GM21717 (cell line): ENCODE data around the gene BCAN.
A peak's percentile ranks its signal among the peaks of the same experiment; 100 is the strongest.

ENCODE experiments used
- ATAC-seq: cut with Tn5 transposase; IDR thresholded peaks from one replicate; pipeline ENCODE4 v1.9.1; 2021; ENCODE audit warnings: mild to moderate bottlenecking, moderate library complexity; ENCODE audit not compliant: unreplicated experiment

Gene BCAN

GRCh38 chr1:156675210-156676113, 33.5 kb downstream of the BCAN start:
- no peak for ATAC-seq

GRCh38 chr1:156676114-156676819, 34.4 kb downstream of the BCAN start:
- no peak for ATAC-seq

- ATAC-seq = no peak
Observed at GRCh38 chr1:156676820-156677615, 35.1 kb downstream of the BCAN start, which contains the start of gene NES. NES (minus strand) TSS chr1:156677407; CDS start chr1:156677264, 143 bp downstream.

- no peak for ATAC-seq
Observed at GRCh38 chr1:156677616-156678596, 36.0 kb downstream of the BCAN start.

GRCh38 chr1:156680056-156680455, 38.1 kb downstream of the BCAN start:
- ATAC-seq = no peak

GRCh38 chr1:156681196-156681960, 39.5 kb downstream of the BCAN start:
- no peak for ATAC-seq

- ATAC-seq = no peak
Observed at GRCh38 chr1:156682166-156682890, 40.4 kb downstream of the BCAN start.

- ATAC-seq = no peak
Observed at GRCh38 chr1:156684227-156684782, 42.4 kb downstream of the BCAN start.

GRCh38 chr1:156689035-156689952, 47.4 kb downstream of the BCAN start:
- ATAC-seq = peak; percentile 67

- no peak for ATAC-seq
Observed at GRCh38 chr1:156689953-156690674, 48.2 kb downstream of the BCAN start.

- no peak for ATAC-seq
Observed at GRCh38 chr1:156690675-156691036, 48.7 kb downstream of the BCAN start.

- no peak for ATAC-seq
Observed at GRCh38 chr1:156691191-156691590, 49.3 kb downstream of the BCAN start.

GRCh38 chr1:156691665-156692440, 49.9 kb downstream of the BCAN start:
- no peak for ATAC-seq

- ATAC-seq = no peak
Observed at GRCh38 chr1:156692441-156692924, 50.6 kb downstream of the BCAN start.

GRCh38 chr1:156692925-156693847, 51.3 kb downstream of the BCAN start:
- ATAC-seq = no peak
